Adrenal gland (tissue), 5 donors: ENCODE results near the gene RPP30.

Experiments used
- CTCF ChIP-seq, 6 experiments: fragments of 450-650 bp in 4 of 6; fragments of 200-600 bp in 2 of 6; sonication (generic) in 1 of 6; IDR thresholded peaks; 1 replicate in 5 of 6; 2 replicates in 1 of 6; pipeline versions ENCODE4 v1.5.1 to v1.8.0; 2016 to 2021; ENCODE audit warnings: antibody characterized with exemption in 6 of 6, mild to moderate bottlenecking in 2 of 6, moderate library complexity in 1 of 6
- POLR2A ChIP-seq, 2 donors: fragments of 450-650 bp; IDR thresholded peaks; one replicate each; pipeline ENCODE4 v1.6.1; 2017; ENCODE audit warnings: antibody characterized with exemption in 2 of 2, mild to moderate bottlenecking in 2 of 2, moderate library complexity in 1 of 2
- donor health status: DM: no; HTN: no; CAD: no.

GRCh38 chr10:90887555-90887954, 15.8 kb downstream of the RPP30 start:
- TF ChIP-seq CTCF (IDR thresholded peaks at IDR 0.05): no peak
- no peak for TF ChIP-seq POLR2A (IDR thresholded peaks at IDR 0.05)
